ENCODE measurements around the gene DCLK1.

DNA sequence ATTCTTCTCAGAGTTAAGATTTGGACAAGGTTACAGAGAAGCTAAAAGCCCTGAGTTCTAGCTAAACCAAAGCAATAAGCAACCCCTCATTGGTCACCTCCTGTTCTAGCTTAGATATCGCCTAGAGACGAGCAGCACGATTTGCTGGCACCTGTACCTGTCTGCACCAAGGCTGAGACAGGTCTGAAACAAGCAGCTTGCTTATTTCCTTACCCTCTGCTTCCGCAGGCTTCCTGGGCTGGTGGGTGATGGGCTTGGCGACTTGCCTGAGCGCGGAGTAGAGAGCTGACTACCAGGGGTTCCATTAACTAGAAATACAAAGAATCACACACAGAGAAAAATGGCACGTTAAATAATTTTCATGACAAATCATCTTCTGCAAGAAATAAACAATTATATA, 276.9 kb downstream of the DCLK1 start:
- TF ChIP-seq, protein P1, sequence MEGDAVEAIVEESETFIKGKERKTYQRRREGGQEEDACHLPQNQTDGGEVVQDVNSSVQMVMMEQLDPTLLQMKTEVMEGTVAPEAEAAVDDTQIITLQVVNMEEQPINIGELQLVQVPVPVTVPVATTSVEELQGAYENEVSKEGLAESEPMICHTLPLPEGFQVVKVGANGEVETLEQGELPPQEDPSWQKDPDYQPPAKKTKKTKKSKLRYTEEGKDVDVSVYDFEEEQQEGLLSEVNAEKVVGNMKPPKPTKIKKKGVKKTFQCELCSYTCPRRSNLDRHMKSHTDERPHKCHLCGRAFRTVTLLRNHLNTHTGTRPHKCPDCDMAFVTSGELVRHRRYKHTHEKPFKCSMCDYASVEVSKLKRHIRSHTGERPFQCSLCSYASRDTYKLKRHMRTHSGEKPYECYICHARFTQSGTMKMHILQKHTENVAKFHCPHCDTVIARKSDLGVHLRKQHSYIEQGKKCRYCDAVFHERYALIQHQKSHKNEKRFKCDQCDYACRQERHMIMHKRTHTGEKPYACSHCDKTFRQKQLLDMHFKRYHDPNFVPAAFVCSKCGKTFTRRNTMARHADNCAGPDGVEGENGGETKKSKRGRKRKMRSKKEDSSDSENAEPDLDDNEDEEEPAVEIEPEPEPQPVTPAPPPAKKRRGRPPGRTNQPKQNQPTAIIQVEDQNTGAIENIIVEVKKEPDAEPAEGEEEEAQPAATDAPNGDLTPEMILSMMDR (IDR thresholded peaks at IDR 0.05) = no peak
- no peak for TF ChIP-seq POLR2A (IDR thresholded peaks at IDR 0.05)

All from right lobe of liver (tissue), 4 donors.